ENCODE measurements around the gene ZNF652. TPM values are rescaled to one million over a fixed set of nuclear protein-coding genes. Genes with fewer than 3 reads are reported as not detected.
"Not testable (repeated sequence)": the region's sequence is repeated elsewhere in the genome, so short reads cannot be mapped to it uniquely, and the experiment has no call there.

Gene ZNF652
- total and polyA plus RNA-seq, 2 of the 4 experiments (the other 2 are of a cell fraction): 3.6 to 8.8 TPM

GRCh38 chr17:49266233-49266632 lies 95.8 kb downstream of the ZNF652 start:
- H2BK120ac ChIP-seq (ENCODE audit: low read depth, low read length): no peak overlapping the region
- no peaks in the 10 kb centered on the region for H3K79me1 ChIP-seq (ENCODE audit: low read depth in 1 of 2, low read length in 2 of 2)
- H2AFZ ChIP-seq (replicated peaks; ENCODE audit: low read length, poor library complexity): no peak overlapping the region
- no peak overlapping the region for H3K56ac ChIP-seq (ENCODE audit: extremely low read depth, insufficient read depth, low read length)
- in situ Hi-C loops (cut with MboI; ENCODE audit: low sequenced_read_pairs) (no loop called here), intact Hi-C loops (cut with micrococcal nuclease) (no loop called here), dilution Hi-C loops (cut with HindIII; ENCODE audit: low sequenced_read_pairs, unreplicated experiment) (no loop called here)
- ChIA-PET POLR2A (ENCODE audit: unreplicated experiment) (no interaction called here), CTCF (no interaction called here)
- no peak overlapping the region for H3K14ac ChIP-seq (replicated peaks; ENCODE audit: low read depth, low read length)
- H3K4me1 ChIP-seq (ENCODE audit: control insufficient read depth, insufficient read depth, low read length): no peaks in the 10 kb centered on the region
- H3K9me1 ChIP-seq (ENCODE audit: insufficient read depth, low read length): no peaks in the 10 kb centered on the region
- H3K4me3 ChIP-seq (ENCODE audit: insufficient read depth, low read depth, low read length): no peak overlapping the region
- H4K20me1 ChIP-seq (ENCODE audit: insufficient read depth, low read length): no peaks in the 10 kb centered on the region
- ATAC-seq (ENCODE audit: low read depth) (no peak), DNase-seq (no peak)
- H3K4me2 ChIP-seq (ENCODE audit: low read depth, low read length): no peak overlapping the region
- BruUV-seq (replicated peaks): no TSS peak
- H2BK20ac ChIP-seq (ENCODE audit: low read depth, low read length): no peak overlapping the region
- no peak overlapping the region for H2AK9ac ChIP-seq (replicated peaks; ENCODE audit: low read depth, low read length, poor library complexity)
- H2AK5ac ChIP-seq (ENCODE audit: low read depth, low read length): no peak overlapping the region
- no peak overlapping the region for H4K8ac ChIP-seq (ENCODE audit: low read depth in 2 of 2, low read length in 2 of 2)
- no peak overlapping the region for H3K27ac ChIP-seq (ENCODE audit: insufficient read depth, low read length)
- no peak overlapping the region for H3K9ac ChIP-seq (ENCODE audit: low read depth, low read length)
- no peaks in the 10 kb centered on the region for H3K36me3 ChIP-seq (ENCODE audit: control insufficient read depth, insufficient read depth, low read length)
- 100% methylated on average over 1 of the region's 2 CpGs; no CpG with 5 or more reads in 1 of the 2 experiments for WGBS, 2 experiments (ENCODE audit: extremely low coverage in 2 of 2, insufficient read length in 1 of 2)
- H2BK15ac ChIP-seq (ENCODE audit: low read depth, low read length): no peak overlapping the region
- H3K23ac ChIP-seq (ENCODE audit: low read depth, low read length): no peak overlapping the region
- no peak overlapping the region for H3K18ac ChIP-seq (ENCODE audit: low read depth, low read length)
- no peak overlapping the region for H4K5ac ChIP-seq (ENCODE audit: low read depth, low read length)
- H4K91ac ChIP-seq (ENCODE audit: insufficient read depth, low read depth, low read length): no peak overlapping the region
- TF ChIP-seq RCOR1 (IDR thresholded peaks at IDR 0.05; ENCODE audit: insufficient replicate concordance, low read length): no peak
- TF ChIP-seq CTCF (conservative IDR thresholded peaks at IDR 0.05; ENCODE audit: low read depth, low read length): no peak
- no peak for TF ChIP-seq RFX5 (IDR thresholded peaks at IDR 0.05; ENCODE audit: low read depth, low read length)
- TF ChIP-seq MAZ (IDR thresholded peaks at IDR 0.05; ENCODE audit: borderline replicate concordance, low read depth, low read length): no peak
- no peak for TF ChIP-seq POLR2A (IDR thresholded peaks at IDR 0.05; ENCODE audit: low read depth, low read length)
- no peak for TF ChIP-seq CEBPB (IDR thresholded peaks at IDR 0.05; ENCODE audit: low read depth, low read length)
- no peak overlapping the region for H2BK5ac ChIP-seq (ENCODE audit: low read depth, low read length, poor library complexity, severe bottlenecking)
- no peak overlapping the region for H3K4ac ChIP-seq (ENCODE audit: low read depth, low read length)
- H3K9me3 ChIP-seq (ENCODE audit: control insufficient read depth, insufficient read depth, low read length): no peaks in the 10 kb centered on the region
- 0 out of 2 replicates have a peak, but pooled peaks cover 2% of the 10 kb centered on the region for H3K27me3 ChIP-seq (ENCODE audit: control insufficient read depth, insufficient read depth, low read length)

GRCh38 chr17:49261540-49261939 lies 100.5 kb downstream of the ZNF652 start:
- 100% methylated on average over 1 of the region's 9 CpGs; no CpG with 5 or more reads in 1 of the 2 experiments for WGBS, 2 experiments (ENCODE audit: extremely low coverage in 2 of 2, insufficient read length in 1 of 2)
- intact Hi-C loops (cut with micrococcal nuclease); H3K4me3 ChIP-seq (ENCODE audit: insufficient read depth, low read depth, low read length); H3K27ac ChIP-seq (ENCODE audit: insufficient read depth, low read length); H3K9me1 ChIP-seq (ENCODE audit: insufficient read depth, low read length); H3K79me1 ChIP-seq (ENCODE audit: low read depth in 1 of 2, low read length in 2 of 2); dilution Hi-C loops (cut with HindIII; ENCODE audit: low sequenced_read_pairs, unreplicated experiment); BruUV-seq (replicated peaks); H2BK120ac ChIP-seq (ENCODE audit: low read depth, low read length); H2BK20ac ChIP-seq (ENCODE audit: low read depth, low read length); H2AK5ac ChIP-seq (ENCODE audit: low read depth, low read length); H2AK9ac ChIP-seq (replicated peaks; ENCODE audit: low read depth, low read length, poor library complexity); H2BK5ac ChIP-seq (ENCODE audit: low read depth, low read length, poor library complexity, severe bottlenecking); DNase-seq; H3K4ac ChIP-seq (ENCODE audit: low read depth, low read length); H4K91ac ChIP-seq (ENCODE audit: insufficient read depth, low read depth, low read length); H3K9ac ChIP-seq (ENCODE audit: low read depth, low read length); H3K14ac ChIP-seq (replicated peaks; ENCODE audit: low read depth, low read length); H3K4me1 ChIP-seq (ENCODE audit: control insufficient read depth, insufficient read depth, low read length); H3K9me3 ChIP-seq (ENCODE audit: control insufficient read depth, insufficient read depth, low read length); CTCF ChIA-PET; H2AFZ ChIP-seq (replicated peaks; ENCODE audit: low read length, poor library complexity); POLR2A ChIA-PET (ENCODE audit: unreplicated experiment); ATAC-seq (ENCODE audit: low read depth); in situ Hi-C loops (cut with MboI; ENCODE audit: low sequenced_read_pairs); H4K5ac ChIP-seq (ENCODE audit: low read depth, low read length); H4K8ac ChIP-seq (ENCODE audit: low read depth in 2 of 2, low read length in 2 of 2); H3K18ac ChIP-seq (ENCODE audit: low read depth, low read length); H3K23ac ChIP-seq (ENCODE audit: low read depth, low read length); H3K4me2 ChIP-seq (ENCODE audit: low read depth, low read length); H3K36me3 ChIP-seq (ENCODE audit: control insufficient read depth, insufficient read depth, low read length); H3K27me3 ChIP-seq (ENCODE audit: control insufficient read depth, insufficient read depth, low read length); H3K56ac ChIP-seq (ENCODE audit: extremely low read depth, insufficient read depth, low read length); H4K20me1 ChIP-seq (ENCODE audit: insufficient read depth, low read length); H2BK15ac ChIP-seq (ENCODE audit: low read depth, low read length): not testable (repeated sequence)

Data from IMR-90 (cell line).